ENCODE data around the gene CPED1. TPM values are rescaled to one million over a fixed set of nuclear protein-coding genes. Genes with fewer than 3 reads are reported as not detected.

The CPED1 gene
- total RNA-seq, 1 experiment from 2014 or later = 0.13 TPM

DNA sequence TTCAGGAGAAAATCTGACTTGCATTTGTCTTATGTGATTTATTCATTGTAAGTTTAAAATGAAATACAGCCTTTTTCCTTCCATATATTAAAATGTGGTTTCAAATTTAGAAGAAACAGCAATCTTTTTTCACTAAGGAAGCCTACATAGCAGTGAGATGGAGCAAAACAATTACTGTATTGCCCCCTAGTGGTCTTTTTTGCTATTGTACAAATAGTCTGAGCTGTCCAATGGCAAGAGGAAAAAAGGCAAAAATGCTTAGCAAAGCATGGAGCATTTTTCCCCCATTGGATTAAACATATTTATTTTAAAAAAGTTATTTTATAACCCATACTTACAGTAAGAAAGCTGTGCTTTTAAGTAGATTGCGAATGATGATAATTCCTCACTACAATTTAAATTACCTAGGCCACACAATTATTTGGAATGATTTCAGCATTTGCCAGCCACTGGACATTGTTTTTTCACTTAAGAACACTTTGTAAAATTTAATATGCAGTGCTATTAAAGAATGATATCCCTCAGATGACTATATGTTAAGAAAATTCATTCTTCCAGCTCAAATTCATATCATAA lies 119.5 kb downstream of the CPED1 start:
- Histone ChIP-seq H3K4me1 (ENCODE audit: insufficient read depth, low read length) (no peaks in the 10 kb centered on the region; the same call in 1 of the 2 replicates), H4K8ac (replicated peaks; ENCODE audit: insufficient read length, low read depth, low read length) (no peak overlapping the region), H3K4me2 (ENCODE audit: insufficient read depth, insufficient read length, low read length) (no peak overlapping the region), H3K79me2 (ENCODE audit: insufficient read depth, low read length) (no peaks in the 10 kb centered on the region), H2BK120ac (ENCODE audit: low read depth, low read length, poor library complexity, severe bottlenecking) (no peak overlapping the region), H3K14ac (ENCODE audit: insufficient read depth, low read length) (no peak overlapping the region), H3K23ac (ENCODE audit: insufficient read length, low read depth, low read length) (no peak overlapping the region), H4K20me1 (ENCODE audit: control insufficient read depth, insufficient read depth, insufficient read length) (no peaks in the 10 kb centered on the region), H3K27me3 (ENCODE audit: insufficient read depth, low read length) (no peaks in the 10 kb centered on the region), H3K18ac (ENCODE audit: insufficient read length, low read depth, low read length) (no peak overlapping the region), H3K27ac (ENCODE audit: insufficient read length, low read depth, low read length) (no peak overlapping the region), H2AFZ (ENCODE audit: low read length) (no peak overlapping the region), H3K23me2 (ENCODE audit: insufficient read length, low read depth, low read length, poor library complexity, severe bottlenecking) (no peaks in the 10 kb centered on the region), H4K91ac (ENCODE audit: insufficient read length, low read depth, low read length) (no peak overlapping the region), H2BK15ac (ENCODE audit: low read depth, low read length) (no peak overlapping the region), H3K9me3 (ENCODE audit: control insufficient read depth, low read depth, low read length) (no peaks in the 10 kb centered on the region), H3K56ac (ENCODE audit: insufficient read length, low read depth, low read length) (no peak overlapping the region), H3K9ac (ENCODE audit: extremely low read depth, insufficient read length, low read length) (no peak overlapping the region), H4K5ac (ENCODE audit: insufficient read length, low read depth, low read length) (no peak overlapping the region), H2BK5ac (ENCODE audit: insufficient read length, low read length) (no peak overlapping the region), H2AK5ac (ENCODE audit: insufficient read length, low read length) (no peak overlapping the region), H3K79me1 (ENCODE audit: insufficient read depth, low read depth, low read length, poor library complexity, severe bottlenecking) (no peaks in the 10 kb centered on the region), H3T11ph (ENCODE audit: low read length) (no peak overlapping the region), H2BK12ac (ENCODE audit: insufficient read length, low read depth, low read length) (no peak overlapping the region), H2BK20ac (ENCODE audit: low read depth, low read length, poor library complexity, severe bottlenecking) (no peak overlapping the region), H3K4ac (ENCODE audit: low read depth, low read length) (no peak overlapping the region)
- H3K4me3 Mint-ChIP-seq = no peak overlapping the region
- no CpG with 5 or more reads among the region's 1 CpG for WGBS (ENCODE audit: extremely low coverage, insufficient read length, low lambda C conversion rate)
- no peaks in the 10 kb centered on the region; a peak in 1 of 7 replicates for H3K36me3 Mint-ChIP-seq (ENCODE audit: insufficient read depth in 1 of 3, low read depth in 3 of 3)
- H3K27me3 Mint-ChIP-seq (ENCODE audit: low read depth) = no peaks in the 10 kb centered on the region
- H3K9me3 Mint-ChIP-seq = no peaks in the 10 kb centered on the region
- no peak overlapping the region for H3K27ac Mint-ChIP-seq
- TF ChIP-seq, protein P1, sequence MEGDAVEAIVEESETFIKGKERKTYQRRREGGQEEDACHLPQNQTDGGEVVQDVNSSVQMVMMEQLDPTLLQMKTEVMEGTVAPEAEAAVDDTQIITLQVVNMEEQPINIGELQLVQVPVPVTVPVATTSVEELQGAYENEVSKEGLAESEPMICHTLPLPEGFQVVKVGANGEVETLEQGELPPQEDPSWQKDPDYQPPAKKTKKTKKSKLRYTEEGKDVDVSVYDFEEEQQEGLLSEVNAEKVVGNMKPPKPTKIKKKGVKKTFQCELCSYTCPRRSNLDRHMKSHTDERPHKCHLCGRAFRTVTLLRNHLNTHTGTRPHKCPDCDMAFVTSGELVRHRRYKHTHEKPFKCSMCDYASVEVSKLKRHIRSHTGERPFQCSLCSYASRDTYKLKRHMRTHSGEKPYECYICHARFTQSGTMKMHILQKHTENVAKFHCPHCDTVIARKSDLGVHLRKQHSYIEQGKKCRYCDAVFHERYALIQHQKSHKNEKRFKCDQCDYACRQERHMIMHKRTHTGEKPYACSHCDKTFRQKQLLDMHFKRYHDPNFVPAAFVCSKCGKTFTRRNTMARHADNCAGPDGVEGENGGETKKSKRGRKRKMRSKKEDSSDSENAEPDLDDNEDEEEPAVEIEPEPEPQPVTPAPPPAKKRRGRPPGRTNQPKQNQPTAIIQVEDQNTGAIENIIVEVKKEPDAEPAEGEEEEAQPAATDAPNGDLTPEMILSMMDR (conservative IDR thresholded peaks at IDR 0.05) = peak; percentile 89
- DNase-seq = no peak
- peaks cover 13 to 14% of the 10 kb centered on the region in 2 experiments for H3K4me1 Mint-ChIP-seq

All from H9 (cell line).